ENCODE data around the gene RSBN1L.

Gene RSBN1L

DNA sequence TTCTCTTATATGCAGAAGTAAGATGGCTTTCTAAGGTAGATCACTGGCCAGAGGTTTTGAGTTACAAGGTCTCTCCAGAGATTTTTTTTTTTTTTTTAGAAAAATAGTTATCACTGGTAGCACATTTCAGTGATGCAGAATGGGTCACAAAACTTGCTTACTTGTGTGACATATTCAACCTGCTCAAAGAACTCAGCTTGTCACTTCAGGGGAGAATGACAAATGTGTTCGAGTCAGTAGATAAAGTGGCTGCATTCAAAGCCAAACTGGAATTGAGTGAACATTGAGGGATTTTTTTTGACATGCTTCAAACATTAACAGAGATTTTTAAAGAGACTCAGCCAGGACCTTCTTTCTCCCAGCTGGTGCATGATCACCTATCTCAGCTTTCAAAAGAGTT lies 135.7 kb downstream of the RSBN1L start:
- DNase-seq (ENCODE audit: low spot score): no peak
- H3K27ac ChIP-seq: no peak overlapping the region
- TF ChIP-seq, protein P1, sequence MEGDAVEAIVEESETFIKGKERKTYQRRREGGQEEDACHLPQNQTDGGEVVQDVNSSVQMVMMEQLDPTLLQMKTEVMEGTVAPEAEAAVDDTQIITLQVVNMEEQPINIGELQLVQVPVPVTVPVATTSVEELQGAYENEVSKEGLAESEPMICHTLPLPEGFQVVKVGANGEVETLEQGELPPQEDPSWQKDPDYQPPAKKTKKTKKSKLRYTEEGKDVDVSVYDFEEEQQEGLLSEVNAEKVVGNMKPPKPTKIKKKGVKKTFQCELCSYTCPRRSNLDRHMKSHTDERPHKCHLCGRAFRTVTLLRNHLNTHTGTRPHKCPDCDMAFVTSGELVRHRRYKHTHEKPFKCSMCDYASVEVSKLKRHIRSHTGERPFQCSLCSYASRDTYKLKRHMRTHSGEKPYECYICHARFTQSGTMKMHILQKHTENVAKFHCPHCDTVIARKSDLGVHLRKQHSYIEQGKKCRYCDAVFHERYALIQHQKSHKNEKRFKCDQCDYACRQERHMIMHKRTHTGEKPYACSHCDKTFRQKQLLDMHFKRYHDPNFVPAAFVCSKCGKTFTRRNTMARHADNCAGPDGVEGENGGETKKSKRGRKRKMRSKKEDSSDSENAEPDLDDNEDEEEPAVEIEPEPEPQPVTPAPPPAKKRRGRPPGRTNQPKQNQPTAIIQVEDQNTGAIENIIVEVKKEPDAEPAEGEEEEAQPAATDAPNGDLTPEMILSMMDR (conservative IDR thresholded peaks at IDR 0.05; ENCODE audit: low read depth): no peak
- ChIA-PET CTCF (interaction anchor here (0.6 kb wide), 1 partner anchor 19 kb away, joined by 3 read pairs; no protein-coding TSS in a partner anchor), POLR2A (ENCODE audit: low non-redundant PET) (no interaction called here)
